Mucosa of rectum (tissue), 2 donors: ENCODE results near the gene CYP2E1.
"Not testable (repeated sequence)": the region's sequence is repeated elsewhere in the genome, so short reads cannot be mapped to it uniquely, and the experiment has no call there.

Experiments
- H3K27ac ChIP-seq, 2 donors: one replicate each; pipeline ENCODE4 v1.7.0; 2013; ENCODE audit warnings: inconsistent platforms in 2 of 2, low read depth in 2 of 2, low read length in 2 of 2
- H3K27me3 ChIP-seq, 2 donors: one replicate each; pipeline ENCODE4 v1.7.0; 2013; ENCODE audit warnings: low read length in 2 of 2; ENCODE audit not compliant: control insufficient read depth in 2 of 2, insufficient read depth in 2 of 2
- H3K36me3 ChIP-seq, 2 donors: one replicate each; pipeline ENCODE4 v1.7.0; 2013; ENCODE audit warnings: low read length in 2 of 2; ENCODE audit not compliant: control insufficient read depth in 2 of 2, insufficient read depth in 2 of 2
- H3K4me1 ChIP-seq, 2 donors: one replicate each; pipeline ENCODE4 v1.7.0; 2013; ENCODE audit warnings: low read length in 2 of 2, mild to moderate bottlenecking in 1 of 2; ENCODE audit not compliant: control insufficient read depth in 2 of 2, insufficient read depth in 2 of 2
- H3K4me3 ChIP-seq, 2 donors: one replicate each; pipeline ENCODE4 v1.7.0; 2013; ENCODE audit warnings: low read length in 2 of 2
- H3K9ac ChIP-seq, 2 donors: one replicate each; pipeline ENCODE4 v1.7.0; 2013; ENCODE audit warnings: low read length in 2 of 2, low read depth in 1 of 2, mild to moderate bottlenecking in 1 of 2
- H3K9me3 ChIP-seq, 2 donors: one replicate each; pipeline ENCODE4 v1.7.0; 2013; ENCODE audit warnings: low read length in 2 of 2; ENCODE audit not compliant: control insufficient read depth in 2 of 2
- donor health status: healthy.
- donor health status: Normal muscosa, but diverticular disease.

Gene CYP2E1

GRCh38 chr10:133500897-133501296, 26.3 kb upstream of the CYP2E1 start:
- not testable (repeated sequence) for H3K36me3 ChIP-seq, H3K4me3 ChIP-seq, H3K4me1 ChIP-seq, H3K9ac ChIP-seq, H3K9me3 ChIP-seq, H3K27me3 ChIP-seq, H3K27ac ChIP-seq

DNA sequence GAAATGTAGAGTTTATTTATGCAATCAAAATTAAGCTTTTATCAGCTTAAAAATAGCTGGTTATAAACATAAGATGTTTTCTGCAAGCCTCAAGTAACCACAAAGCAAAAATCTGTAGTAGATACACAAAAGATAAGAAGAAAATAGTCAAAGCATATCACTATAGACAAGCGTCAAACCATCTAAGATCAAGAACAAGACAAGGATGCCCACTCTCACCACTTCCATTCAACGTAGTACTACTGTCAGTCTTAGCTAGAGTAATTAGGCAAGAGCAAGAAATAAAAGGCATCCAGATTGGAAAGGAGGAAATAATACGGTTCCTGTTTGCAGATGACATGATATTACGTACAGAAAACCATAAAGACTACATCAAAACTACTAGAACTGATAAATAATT, 17.5 kb upstream of the CYP2E1 start:
- H3K27me3 ChIP-seq, result peaks cover 0 to 3% of the 10 kb centered on the region in 2 donors
- no peak overlapping the region for H3K27ac ChIP-seq
- H3K9ac ChIP-seq, result no peak overlapping the region
- peaks cover 0 to 2% of the 10 kb centered on the region in 2 donors for H3K9me3 ChIP-seq
- H3K36me3 ChIP-seq, result no peaks in the 10 kb centered on the region
- H3K4me3 ChIP-seq, result no peak overlapping the region
- H3K4me1 ChIP-seq, result no peaks in the 10 kb centered on the region

DNA sequence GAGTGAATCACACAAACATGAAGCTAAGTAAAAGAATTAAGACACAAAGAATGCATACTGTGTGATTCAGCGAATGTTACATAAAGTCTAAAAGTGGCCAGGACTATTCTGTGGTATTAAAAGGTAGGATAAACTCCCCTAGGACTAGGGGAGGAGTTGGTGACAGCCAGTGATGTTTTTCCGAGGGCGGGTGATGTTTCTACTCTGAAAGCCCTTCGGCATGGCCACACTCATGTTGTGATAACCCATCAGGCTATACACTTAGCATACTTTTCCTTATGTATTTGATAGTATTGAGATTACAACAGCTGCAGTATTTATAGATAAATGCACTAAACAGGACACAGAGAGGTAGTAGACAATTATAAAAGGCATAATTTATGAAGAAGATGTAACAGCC, 15.8 kb upstream of the CYP2E1 start:
- Histone ChIP-seq H3K27me3 (peaks cover 0 to 3% of the 10 kb centered on the region in 2 donors), H3K4me1 (no peaks in the 10 kb centered on the region), H3K27ac (no peak overlapping the region), H3K4me3 (no peak overlapping the region), H3K36me3 (no peaks in the 10 kb centered on the region), H3K9ac (no peak overlapping the region), H3K9me3 (peaks cover 0 to 2% of the 10 kb centered on the region in 2 donors)

GRCh38 chr10:133511907-133512528, 15.1 kb upstream of the CYP2E1 start:
- Histone ChIP-seq H3K27ac (no peak overlapping the region), H3K27me3 (peaks cover 0 to 3% of the 10 kb centered on the region in 2 donors), H3K4me1 (no peaks in the 10 kb centered on the region), H3K9me3 (peaks cover 0 to 2% of the 10 kb centered on the region in 2 donors), H3K36me3 (no peaks in the 10 kb centered on the region), H3K4me3 (no peak overlapping the region), H3K9ac (no peak overlapping the region)

DNA sequence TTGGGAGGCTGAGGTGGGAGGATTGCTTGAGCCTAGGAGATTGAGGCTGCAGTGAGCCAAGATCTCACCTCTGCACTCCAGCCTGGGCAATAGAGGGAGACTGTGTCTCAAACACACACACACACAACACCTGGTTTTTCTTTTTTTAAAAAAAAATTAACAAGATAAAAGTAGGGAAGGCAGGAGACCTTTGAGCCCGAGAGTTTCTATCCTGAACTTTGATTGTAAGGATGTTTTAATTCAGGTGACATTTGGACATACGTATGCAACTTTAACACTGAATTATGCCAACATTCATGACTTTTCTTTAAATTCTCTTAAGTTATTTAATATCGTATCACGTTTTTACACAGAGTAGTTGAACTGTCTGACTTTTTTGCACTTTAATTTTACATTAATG, 11.7 kb upstream of the CYP2E1 start:
- Histone ChIP-seq H3K36me3 (no peaks in the 10 kb centered on the region), H3K9me3 (no peaks in the 10 kb centered on the region), H3K27ac (no peak overlapping the region), H3K4me3 (no peak overlapping the region), H3K27me3 (peaks cover 0 to 3% of the 10 kb centered on the region in 2 donors), H3K9ac (no peak overlapping the region), H3K4me1 (peaks cover 2 to 3% of the 10 kb centered on the region in 2 donors)

DNA sequence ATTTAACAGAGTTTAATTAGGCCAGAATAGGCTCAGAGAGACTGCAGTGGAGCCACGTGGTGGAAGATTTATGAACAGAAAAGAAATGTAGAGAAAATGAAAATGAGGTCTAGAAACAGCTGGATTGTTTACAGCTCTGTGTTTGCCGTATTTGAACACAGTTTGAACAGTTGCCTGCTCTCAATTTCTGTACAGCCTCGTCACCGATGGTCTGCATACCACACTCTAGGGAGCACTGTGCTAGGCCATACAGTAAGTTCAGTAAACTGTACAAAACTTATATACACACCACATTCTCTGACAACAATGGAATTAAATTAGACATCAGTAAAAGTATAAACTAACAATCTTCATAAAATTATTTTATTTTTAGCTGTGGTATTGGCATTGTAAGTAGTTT, 11.1 kb upstream of the CYP2E1 start:
- Histone ChIP-seq H3K36me3 (no peaks in the 10 kb centered on the region), H3K27ac (no peak overlapping the region), H3K27me3 (no peaks in the 10 kb centered on the region), H3K4me3 (no peak overlapping the region), H3K4me1 (peaks cover 2 to 6% of the 10 kb centered on the region in 2 donors), H3K9me3 (no peaks in the 10 kb centered on the region), H3K9ac (no peak overlapping the region)

GRCh38 chr10:133518517-133518916, 8.6 kb upstream of the CYP2E1 start:
- not testable (repeated sequence) for H3K4me1 ChIP-seq, H3K9me3 ChIP-seq, H3K9ac ChIP-seq, H3K36me3 ChIP-seq, H3K27me3 ChIP-seq, H3K27ac ChIP-seq, H3K4me3 ChIP-seq

GRCh38 chr10:133520193-133520738, 6.9 kb upstream of the CYP2E1 start:
- Histone ChIP-seq H3K4me1 (peaks cover 2 to 6% of the 10 kb centered on the region in 2 donors), H3K27ac (no peak overlapping the region), H3K9me3 (no peaks in the 10 kb centered on the region), H3K4me3 (peak overlapping the region; percentile 63 to 79), H3K9ac (peak overlapping the region; percentile 29 to 54), H3K27me3 (no peaks in the 10 kb centered on the region), H3K36me3 (no peaks in the 10 kb centered on the region)

DNA sequence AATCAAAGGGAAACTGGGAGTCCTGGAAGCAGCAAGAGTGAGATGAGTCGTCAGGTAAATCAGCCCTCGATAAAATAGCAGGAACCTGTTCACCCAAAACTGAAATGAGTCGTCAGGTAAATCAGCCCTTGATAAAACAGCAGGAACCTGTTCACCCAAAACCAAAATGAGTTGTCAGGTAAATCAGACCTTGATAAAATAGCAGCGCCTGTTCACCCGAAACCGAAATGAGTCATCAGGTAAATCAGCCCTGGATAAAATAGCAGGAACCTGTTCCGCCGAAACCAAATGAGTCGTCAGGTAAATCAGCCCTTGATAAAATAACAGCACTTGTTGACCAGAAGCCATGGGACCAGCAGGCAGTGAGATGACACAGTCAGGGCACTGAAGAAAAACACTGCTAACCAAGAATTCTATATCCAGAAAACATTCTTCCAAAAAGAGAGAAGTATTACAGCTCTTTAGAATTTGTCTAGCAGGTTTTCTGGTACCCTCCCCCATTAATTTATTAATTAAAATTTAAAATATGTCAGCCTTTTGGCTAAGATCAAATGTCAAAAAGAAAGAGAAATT, 3.4 kb upstream of the CYP2E1 start:
- Histone ChIP-seq H3K27me3 (peaks cover 3 to 14% of the 10 kb centered on the region in 2 donors), H3K36me3 (no peaks in the 10 kb centered on the region), H3K4me1 (peaks cover 2 to 6% of the 10 kb centered on the region in 2 donors), H3K27ac (no peak overlapping the region), H3K9me3 (no peaks in the 10 kb centered on the region), H3K9ac (no peak overlapping the region), H3K4me3 (no peak overlapping the region)

DNA sequence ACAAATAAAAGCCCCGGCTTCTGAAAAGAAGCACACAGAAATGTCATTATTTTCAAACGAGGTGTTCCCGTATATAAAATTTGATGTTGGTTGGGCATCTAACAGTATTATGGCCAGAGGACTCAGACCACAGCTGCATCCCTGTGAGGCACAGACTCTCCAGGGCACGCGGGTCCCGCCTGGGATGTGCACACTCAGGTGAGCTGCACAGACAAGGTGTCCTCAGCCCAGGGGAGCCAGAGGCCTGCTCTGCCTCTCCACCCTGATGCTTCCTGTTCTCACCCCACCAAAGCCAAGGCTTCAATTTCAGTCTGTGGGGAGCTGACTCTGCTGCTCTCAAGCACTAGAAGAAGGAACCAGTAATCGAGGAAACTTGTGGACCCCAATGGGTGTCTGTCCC, 1.7 kb upstream of the CYP2E1 start:
- Histone ChIP-seq H3K36me3 (no peaks in the 10 kb centered on the region), H3K27ac (no peak overlapping the region)

More for the DNA sequence above, 1.7 kb upstream of the CYP2E1 start:
- Histone ChIP-seq H3K27me3 (peaks cover 7 to 24% of the 10 kb centered on the region in 2 donors), H3K4me1 (peaks cover 0 to 3% of the 10 kb centered on the region in 2 donors), H3K4me3 (no peak overlapping the region), H3K9me3 (no peaks in the 10 kb centered on the region), H3K9ac (no peak overlapping the region)
